Measurements from ENCODE around the gene THBS4.

THBS4 gene

GRCh38 chr5:80034962-80035821 is at the start of gene THBS4:
Gene THBS4, plus strand, starts transcription at chr5:80035348. Its CDS starts 190 bp downstream, at chr5:80035538.
- ATAC-seq (no peak), DNase-seq (ENCODE audit: low spot score in 2 of 2) (no peak)
- Mint-ChIP-seq H3K4me1 (peaks cover 10% of the 10 kb centered on the region), H3K9me3 (no peaks in the 10 kb centered on the region), H3K27ac (no peak within 1 kb of the TSS), H3K4me3 (peak within 1 kb of the TSS; percentile 22), H3K36me3 (no peaks in the 10 kb centered on the region)

- ATAC-seq (no peak), DNase-seq (ENCODE audit: low spot score in 2 of 2) (no peak)
- Mint-ChIP-seq H3K36me3 (peaks cover 98% of the 10 kb centered on the region), H3K27ac (peak overlapping the region; percentile 82), H3K9me3 (no peaks in the 10 kb centered on the region), H3K4me1 (peaks cover 45% of the 10 kb centered on the region), H3K4me3 (peak overlapping the region; percentile 73)
Observed at GRCh38 chr5:79986260-79986659, 48.9 kb upstream of the THBS4 start.

GRCh38 chr5:79990205-79990597 is 44.9 kb upstream of the THBS4 start:
- Mint-ChIP-seq H3K4me3 (peak overlapping the region; percentile 73), H3K27ac (peak overlapping the region; percentile 97), H3K36me3 (peaks cover 64% of the 10 kb centered on the region), H3K4me1 (peaks cover 36% of the 10 kb centered on the region), H3K9me3 (no peaks in the 10 kb centered on the region)
- DNase-seq (ENCODE audit: low spot score in 2 of 2) (no peak), ATAC-seq (peak; percentile 89)

- ATAC-seq = peak; percentile 92
- peaks cover 35% of the 10 kb centered on the region for H3K4me1 Mint-ChIP-seq
- DNase-seq (ENCODE audit: low spot score in 2 of 2) = peak; percentile 75 to 93
- peak within 1 kb of the TSS; percentile 97 for H3K27ac Mint-ChIP-seq
- H3K4me3 Mint-ChIP-seq = peak within 1 kb of the TSS; percentile 73
- H3K36me3 Mint-ChIP-seq = peaks cover 58% of the 10 kb centered on the region
- H3K9me3 Mint-ChIP-seq = no peaks in the 10 kb centered on the region
Observed at GRCh38 chr5:79990598-79991507, 44.3 kb upstream of the THBS4 start, which contains the start of gene MTX3. Gene MTX3, minus strand, starts transcription at chr5:79991262. Its CDS starts 24 bp downstream, at chr5:79991238.

GRCh38 chr5:79992891-79993657 is 42.1 kb upstream of the THBS4 start:
- peaks cover 23% of the 10 kb centered on the region for H3K4me1 Mint-ChIP-seq
- DNase-seq (ENCODE audit: low spot score in 2 of 2) = no peak
- no peak overlapping the region for H3K4me3 Mint-ChIP-seq
- H3K27ac Mint-ChIP-seq = no peak overlapping the region
- peaks cover 36% of the 10 kb centered on the region for H3K36me3 Mint-ChIP-seq
- H3K9me3 Mint-ChIP-seq = no peaks in the 10 kb centered on the region
- no peak for ATAC-seq

- no peak overlapping the region for H3K4me3 Mint-ChIP-seq
- no peak for ATAC-seq
Observed at GRCh38 chr5:79999722-80000121, 35.4 kb upstream of the THBS4 start.

GRCh38 chr5:80002677-80003076 is 32.5 kb upstream of the THBS4 start:
- H3K4me3 Mint-ChIP-seq = no peak overlapping the region
- H3K9me3 Mint-ChIP-seq = no peaks in the 10 kb centered on the region
- H3K27ac Mint-ChIP-seq = no peak overlapping the region
- DNase-seq (ENCODE audit: low spot score in 2 of 2) (no peak), ATAC-seq (no peak)
- no peaks in the 10 kb centered on the region for H3K36me3 Mint-ChIP-seq
- H3K4me1 Mint-ChIP-seq = no peaks in the 10 kb centered on the region

More at GRCh38 chr5:79999722-80000121, 35.4 kb upstream of the THBS4 start:
- H3K36me3 Mint-ChIP-seq = no peaks in the 10 kb centered on the region
- no peaks in the 10 kb centered on the region for H3K9me3 Mint-ChIP-seq
- DNase-seq (ENCODE audit: low spot score in 2 of 2) = no peak
- no peak overlapping the region for H3K27ac Mint-ChIP-seq
- H3K4me1 Mint-ChIP-seq = no peaks in the 10 kb centered on the region

GRCh38 chr5:80008995-80009765 is 26.0 kb upstream of the THBS4 start:
- H3K27ac Mint-ChIP-seq = no peak overlapping the region
- no peak overlapping the region for H3K4me3 Mint-ChIP-seq
- H3K4me1 Mint-ChIP-seq = no peaks in the 10 kb centered on the region
- ATAC-seq (no peak), DNase-seq (ENCODE audit: low spot score in 2 of 2) (no peak)
- no peaks in the 10 kb centered on the region for H3K36me3 Mint-ChIP-seq
- H3K9me3 Mint-ChIP-seq = no peaks in the 10 kb centered on the region

GRCh38 chr5:80010754-80011392 is 24.3 kb upstream of the THBS4 start:
- H3K9me3 Mint-ChIP-seq = no peaks in the 10 kb centered on the region
- H3K36me3 Mint-ChIP-seq = no peaks in the 10 kb centered on the region
- no peak for ATAC-seq
- DNase-seq (ENCODE audit: low spot score in 2 of 2) = no peak
- H3K4me1 Mint-ChIP-seq = no peaks in the 10 kb centered on the region
- H3K27ac Mint-ChIP-seq = no peak overlapping the region
- H3K4me3 Mint-ChIP-seq = no peak overlapping the region

GRCh38 chr5:80025069-80025468 is 10.1 kb upstream of the THBS4 start:
- Mint-ChIP-seq H3K4me3 (no peak overlapping the region), H3K36me3 (no peaks in the 10 kb centered on the region), H3K27ac (no peak overlapping the region), H3K4me1 (no peaks in the 10 kb centered on the region), H3K9me3 (no peaks in the 10 kb centered on the region)
- DNase-seq (ENCODE audit: low spot score in 2 of 2) (no peak), ATAC-seq (no peak)

- no peak overlapping the region for H3K27ac Mint-ChIP-seq
Observed at GRCh38 chr5:80026841-80027240, 8.3 kb upstream of the THBS4 start.

GRCh38 chr5:80031109-80031508 is 4.0 kb upstream of the THBS4 start:
- no peak for DNase-seq (ENCODE audit: low spot score in 2 of 2)
- no peak overlapping the region for H3K4me3 Mint-ChIP-seq
- H3K9me3 Mint-ChIP-seq = no peaks in the 10 kb centered on the region
- no peak overlapping the region for H3K27ac Mint-ChIP-seq
- no peak for ATAC-seq
- H3K4me1 Mint-ChIP-seq = no peaks in the 10 kb centered on the region
- H3K36me3 Mint-ChIP-seq = no peaks in the 10 kb centered on the region

More at GRCh38 chr5:80026841-80027240, 8.3 kb upstream of the THBS4 start:
- no peaks in the 10 kb centered on the region for H3K9me3 Mint-ChIP-seq
- H3K4me3 Mint-ChIP-seq = no peak overlapping the region
- no peaks in the 10 kb centered on the region for H3K36me3 Mint-ChIP-seq
- no peak for ATAC-seq
- H3K4me1 Mint-ChIP-seq = no peaks in the 10 kb centered on the region
- DNase-seq (ENCODE audit: low spot score in 2 of 2) = no peak

GRCh38 chr5:80033513-80033912 is 1.6 kb upstream of the THBS4 start:
- no peak overlapping the region for H3K27ac Mint-ChIP-seq
- no peaks in the 10 kb centered on the region for H3K9me3 Mint-ChIP-seq
- H3K4me3 Mint-ChIP-seq = no peak overlapping the region
- DNase-seq (ENCODE audit: low spot score in 2 of 2) = peak in 1 of 2 donors; percentile 56
- peak; percentile 90 for ATAC-seq
- H3K36me3 Mint-ChIP-seq = no peaks in the 10 kb centered on the region
- peaks cover 10% of the 10 kb centered on the region for H3K4me1 Mint-ChIP-seq

GRCh38 chr5:80034559-80034958 is 589 bp upstream of the THBS4 start:
- no peak for DNase-seq (ENCODE audit: low spot score in 2 of 2)
- no peak for ATAC-seq
- no peaks in the 10 kb centered on the region for H3K9me3 Mint-ChIP-seq
- H3K36me3 Mint-ChIP-seq = no peaks in the 10 kb centered on the region
- H3K27ac Mint-ChIP-seq = no peak overlapping the region
- peaks cover 10% of the 10 kb centered on the region for H3K4me1 Mint-ChIP-seq
- H3K4me3 Mint-ChIP-seq = peak overlapping the region; percentile 22
